Measurements from ENCODE around the gene SYT1.

- TF ChIP-seq CTCF (IDR thresholded peaks at IDR 0.05), result no peak
- no peak for TF ChIP-seq ZFX (IDR thresholded peaks at IDR 0.05; ENCODE audit: borderline replicate concordance)
Measured at GRCh38 chr12:79238246-79238645, 373.7 kb downstream of the SYT1 start.

Measured in 22Rv1 (cell line).